Thyroid gland (tissue), 4 donors: ENCODE measurements around the gene CTCF.

ENCODE experiments used
- CTCF ChIP-seq, 6 experiments: fragments of 200-600 bp in 3 of 6; fragments of 450-650 bp in 3 of 6; sonication (generic) in 3 of 6; IDR thresholded peaks; one replicate each; pipeline ENCODE4 v1.5.1; 2016 to 2019; ENCODE audit warnings: antibody characterized with exemption in 6 of 6, mild to moderate bottlenecking in 2 of 6, inconsistent platforms in 1 of 6, moderate library complexity in 1 of 6
- POLR2A ChIP-seq, 2 donors: fragments of 450-650 bp; IDR thresholded peaks; one replicate each; pipeline ENCODE4 v1.6.1; 2017; ENCODE audit warnings: antibody characterized with exemption in 2 of 2, mild to moderate bottlenecking in 2 of 2, moderate library complexity in 1 of 2

GRCh38 chr16:67571981-67572431, 9.7 kb downstream of the CTCF start:
- TF ChIP-seq POLR2A (IDR thresholded peaks at IDR 0.05) (no peak), CTCF (IDR thresholded peaks at IDR 0.05) (no peak)
